Liver (tissue), 9 donors: Measurements from ENCODE around the gene CXCL1. TPM values are rescaled to one million over a fixed set of nuclear protein-coding genes. Genes with fewer than 3 reads are reported as not detected.
A peak's percentile ranks its signal among the peaks of the same experiment; 100 is the strongest.

ENCODE experiments used
- DNase-seq: peaks from one replicate; pipeline ENCODE4 v3.0.0-alpha.2; 2017; ENCODE audit warnings: low spot score
- H3K27ac ChIP-seq, 2 donors: one replicate each; pipeline ENCODE4 v1.7.0; 2013; ENCODE audit warnings: inconsistent platforms in 2 of 2, low read length in 2 of 2, control low read depth in 1 of 2, low read depth in 1 of 2, mild to moderate bottlenecking in 1 of 2
- H3K27me3 ChIP-seq, 4 donors: one replicate each; pipeline versions ENCODE4 v1.6.1 to v1.7.0; 2013; ENCODE audit warnings: low read length in 3 of 4, inconsistent platforms in 1 of 4, mild to moderate bottlenecking in 1 of 4, moderate library complexity in 1 of 4; ENCODE audit not compliant: control insufficient read depth in 4 of 4, insufficient read depth in 4 of 4
- H3K36me3 ChIP-seq, 4 donors: one replicate each; pipeline versions ENCODE4 v1.6.1 to v1.7.0; 2013; ENCODE audit warnings: low read length in 3 of 4, mild to moderate bottlenecking in 3 of 4, low read depth in 1 of 4, moderate library complexity in 1 of 4; ENCODE audit not compliant: control insufficient read depth in 4 of 4, insufficient read depth in 3 of 4
- H3K4me1 ChIP-seq, 4 donors: one replicate each; pipeline versions ENCODE4 v1.6.1 to v1.7.0; 2013; ENCODE audit warnings: low read length in 3 of 4, mild to moderate bottlenecking in 3 of 4, moderate library complexity in 1 of 4; ENCODE audit not compliant: control insufficient read depth in 4 of 4, insufficient read depth in 4 of 4
- H3K4me3 ChIP-seq, 3 donors: one replicate each; pipeline versions ENCODE4 v1.6.1 to v1.7.0; 2013; ENCODE audit warnings: low read length in 3 of 3, control low read depth in 1 of 3, low read depth in 1 of 3, mild to moderate bottlenecking in 1 of 3
- H3K9ac ChIP-seq, 2 donors: one replicate each; pipeline ENCODE4 v1.7.0; 2013; ENCODE audit warnings: low read length in 2 of 2, mild to moderate bottlenecking in 2 of 2, moderate library complexity in 2 of 2, control low read depth in 1 of 2, low read depth in 1 of 2
- H3K9me3 ChIP-seq, 4 donors: one replicate each; pipeline versions ENCODE4 v1.6.1 to v1.7.0; 2013; ENCODE audit warnings: low read length in 3 of 4; ENCODE audit not compliant: control insufficient read depth in 4 of 4
- ATF3 ChIP-seq: IDR thresholded peaks from 2 replicates; pipeline ENCODE4 v1.6.1; 2016; ENCODE audit warnings: antibody characterized with exemption
- EGR1 ChIP-seq, 2 donors: IDR thresholded peaks; 2 replicates each; pipeline ENCODE4 v1.6.1; 2016 to 2018; ENCODE audit warnings: antibody characterized with exemption in 2 of 2, low read depth in 2 of 2
- FOXA1 ChIP-seq: IDR thresholded peaks from 2 replicates; pipeline ENCODE4 v1.6.1; 2016; ENCODE audit warnings: antibody characterized with exemption
- FOXA2 ChIP-seq: IDR thresholded peaks from 2 replicates; pipeline ENCODE4 v1.6.1; 2016; ENCODE audit warnings: antibody characterized with exemption
- GABPA ChIP-seq, 2 donors: IDR thresholded peaks in 1 of 2; conservative IDR thresholded peaks in 1 of 2; 2 replicates each; pipeline ENCODE4 v1.6.1; 2016; ENCODE audit warnings: antibody characterized with exemption in 2 of 2, mild to moderate bottlenecking in 1 of 2, moderate library complexity in 1 of 2
- HNF4A ChIP-seq, 2 donors: conservative IDR thresholded peaks; 2 replicates each; pipeline ENCODE4 v1.6.1; 2016; ENCODE audit warnings: antibody characterized with exemption in 2 of 2, mild to moderate bottlenecking in 2 of 2
- HNF4G ChIP-seq: IDR thresholded peaks from 2 replicates; pipeline ENCODE4 v1.6.1; 2016; ENCODE audit warnings: antibody characterized with exemption
- JUND ChIP-seq, 2 donors: IDR thresholded peaks; 2 replicates each; pipeline ENCODE4 v1.6.1; 2016; ENCODE audit warnings: antibody characterized with exemption in 2 of 2
- MAX ChIP-seq: IDR thresholded peaks from 2 replicates; pipeline ENCODE4 v1.6.1; 2016; ENCODE audit warnings: antibody characterized with exemption
- NR2F2 ChIP-seq: IDR thresholded peaks from 2 replicates; pipeline ENCODE4 v1.6.1; 2016; ENCODE audit warnings: antibody characterized with exemption
- RAD21 ChIP-seq, 2 donors: IDR thresholded peaks; 2 replicates each; pipeline ENCODE4 v1.6.1; 2016; ENCODE audit warnings: antibody characterized with exemption in 2 of 2, mild to moderate bottlenecking in 2 of 2
- RXRA ChIP-seq, 2 donors: IDR thresholded peaks; 2 replicates each; pipeline ENCODE4 v1.6.1; 2017 to 2018; ENCODE audit warnings: antibody characterized with exemption in 2 of 2, mild to moderate bottlenecking in 1 of 2
- SP1 ChIP-seq: IDR thresholded peaks from 2 replicates; pipeline ENCODE4 v1.6.1; 2018; ENCODE audit warnings: antibody characterized with exemption, mild to moderate bottlenecking
- TAF1 ChIP-seq: conservative IDR thresholded peaks from 2 replicates; pipeline ENCODE4 v1.6.1; 2016; ENCODE audit warnings: antibody characterized with exemption, mild to moderate bottlenecking
- ZBTB33 ChIP-seq: IDR thresholded peaks from 2 replicates; pipeline ENCODE4 v1.6.1; 2016; ENCODE audit warnings: antibody characterized with exemption
- WGBS: extraction: QIAGEN DNeasy Blood & Tissue Kit; methylation state at CpG from one replicate; pipeline ENCODE4 v1.1.7; 2013; 5-methylcytosine and 5-hydroxymethylcytosine counted together
- polyA plus RNA-seq, 2 donors: library from polyadenylated mRNA; stranded (reverse) in 1 of 2; unstranded in 1 of 2; fragments of 200-250 nt in 1 of 2; fragments of >200 nt in 1 of 2; fragmentation: Nextera tagmentation in 1 of 2; extraction: Ambion mirVana in 1 of 2; gene quantifications; one replicate each; pipeline versions ENCODE4 v1.2.1 to v1.2.3, GENCODE V29; 2013 to 2015
- total RNA-seq, 2 donors: library from RNA; depleted of rRNA; stranded (reverse); fragments of >200 nt; gene quantifications; one replicate each; pipeline ENCODE4 v1.2.3, GENCODE V29; 2014
- donor health status: healthy.
- donor health status: healthy.
- donor health status: healthy.
- donor health status: healthy.
- donor health status: healthy.

CXCL1 gene
- total and polyA plus RNA-seq, 4 donors = 0.97 to 4.2 (median 2.8) TPM; not detected in 1

- TF ChIP-seq FOXA1 (peak; percentile 50), GABPA (IDR thresholded peaks at IDR 0.05 in 1 of 2, conservative IDR thresholded peaks at IDR 0.05 in 1 of 2) (no peak), EGR1 (IDR thresholded peaks at IDR 0.05; ENCODE audit: low read depth in 2 of 2) (no peak), HNF4A (conservative IDR thresholded peaks at IDR 0.05) (peak; percentile 25 to 91), MAX (peak; percentile 50)
Measured at GRCh38 chr4:73848183-73848777, 20.9 kb upstream of the CXCL1 start (continued).

GRCh38 chr4:73850261-73850970, 18.8 kb upstream of the CXCL1 start:
- H3K4me3 ChIP-seq = no peak overlapping the region
- no peak overlapping the region for H3K27ac ChIP-seq
- WGBS = 85% methylated on average over 4 of the region's 4 CpGs
- no peak for DNase-seq
- peaks cover 0 to 24% (median 5%) of the 10 kb centered on the region in 4 donors for H3K4me1 ChIP-seq
- no peaks in the 10 kb centered on the region for H3K27me3 ChIP-seq
- TF ChIP-seq ATF3 = no peak
- no peak for TF ChIP-seq ZBTB33
- no peak for TF ChIP-seq HNF4G
- no peak for TF ChIP-seq MAX
- no peak for TF ChIP-seq JUND (IDR thresholded peaks at IDR 0.05)
- TF ChIP-seq RXRA (IDR thresholded peaks at IDR 0.05) = no peak
- no peak for TF ChIP-seq SP1
- no peak overlapping the region for H3K9ac ChIP-seq
- no peaks in the 10 kb centered on the region for H3K9me3 ChIP-seq
- no peaks in the 10 kb centered on the region for H3K36me3 ChIP-seq

- Histone ChIP-seq H3K27ac (no peak overlapping the region), H3K4me1 (peaks cover 0 to 30% (median 6%) of the 10 kb centered on the region in 4 donors), H3K4me3 (no peak overlapping the region), H3K9ac (no peak overlapping the region), H3K9me3 (no peaks in the 10 kb centered on the region), H3K36me3 (no peaks in the 10 kb centered on the region), H3K27me3 (no peaks in the 10 kb centered on the region)
- no peak for DNase-seq
- TF ChIP-seq NR2F2 = no peak
- WGBS = 65% methylated on average over 1 of the region's 1 CpG
Measured at GRCh38 chr4:73851293-73851692, 17.9 kb upstream of the CXCL1 start.

- H3K27ac ChIP-seq = no peak overlapping the region
- TF ChIP-seq JUND (IDR thresholded peaks at IDR 0.05) (no peak), NR2F2 (no peak), ATF3 (no peak), FOXA2 (no peak), FOXA1 (no peak), RAD21 (IDR thresholded peaks at IDR 0.05) (no peak), ZBTB33 (no peak), SP1 (no peak), TAF1 (no peak), EGR1 (IDR thresholded peaks at IDR 0.05; ENCODE audit: low read depth in 2 of 2) (no peak)
- no peak overlapping the region for H3K9ac ChIP-seq
- H3K27me3 ChIP-seq = no peaks in the 10 kb centered on the region
- DNase-seq = no peak
- H3K4me1 ChIP-seq = peaks cover 3 to 34% (median 11%) of the 10 kb centered on the region in 4 donors
- no peaks in the 10 kb centered on the region for H3K9me3 ChIP-seq
- no peak overlapping the region for H3K4me3 ChIP-seq
- no peaks in the 10 kb centered on the region for H3K36me3 ChIP-seq
Measured at GRCh38 chr4:73852771-73853170, 16.4 kb upstream of the CXCL1 start.
